Measurements from ENCODE around the gene DNM3.

- TF ChIP-seq USF1 (IDR thresholded peaks at IDR 0.05; ENCODE audit: borderline replicate concordance, extremely low read length, insufficient read depth, low read depth, low read length) (no peak), POLR2AphosphoS5 (IDR thresholded peaks at IDR 0.05; ENCODE audit: low read length) (no peak)
Measured at GRCh38 chr1:172275478-172275877, 434.2 kb downstream of the DNM3 start.

Measured in GM12878 (cell line).